Measurements from ENCODE around the gene SAFB2.

SAFB2 gene

GRCh38 chr19:5558101-5558621 is 64.4 kb downstream of the SAFB2 start:
- Histone ChIP-seq H3K4me1 (ENCODE audit: control insufficient read depth in 1 of 2, insufficient read depth in 2 of 2, low read length in 2 of 2) (no peaks in the 10 kb centered on the region), H4K8ac (ENCODE audit: low read depth, low read length) (no peak overlapping the region), H3K4ac (ENCODE audit: low read depth, low read length) (no peak overlapping the region), H4K12ac (ENCODE audit: low read depth, low read length) (no peak overlapping the region), H3K4me2 (ENCODE audit: low read length) (no peak overlapping the region), H3K4me3 (ENCODE audit: low read depth, low read length) (no peak overlapping the region), H3K27me3 (ENCODE audit: insufficient read depth, low read length) (no peaks in the 10 kb centered on the region), H2AK5ac (ENCODE audit: low read length) (no peak overlapping the region), H3K14ac (ENCODE audit: low read length) (no peak overlapping the region), H3K79me2 (ENCODE audit: control insufficient read depth, insufficient read depth, low read length, poor library complexity) (peaks cover 1% of the 10 kb centered on the region), H2AFZ (ENCODE audit: insufficient read depth, low read length, poor library complexity) (no peak overlapping the region), H3K18ac (ENCODE audit: low read length) (no peak overlapping the region), H3K27ac (ENCODE audit: low read depth, low read length) (no peak overlapping the region), H3K23ac (ENCODE audit: low read length) (no peak overlapping the region), H3K79me1 (ENCODE audit: low read length) (peaks cover 2% of the 10 kb centered on the region), H4K91ac (ENCODE audit: low read depth, low read length) (no peak overlapping the region), H3K9me3 (ENCODE audit: insufficient read depth, low read depth, low read length) (no peaks in the 10 kb centered on the region), H2BK120ac (ENCODE audit: insufficient read depth, low read length, poor library complexity) (no peak overlapping the region), H2BK12ac (ENCODE audit: low read length) (no peak overlapping the region), H3K36me3 (ENCODE audit: control insufficient read depth in 1 of 2, insufficient read depth in 2 of 2, low read length in 2 of 2) (no peaks in the 10 kb centered on the region), H2BK5ac (ENCODE audit: low read depth, low read length, poor library complexity) (no peak overlapping the region), H3K9ac (ENCODE audit: low read length) (no peak overlapping the region)
- peak; percentile 34 to 48 for DNase-seq
- no CpG with 5 or more reads among the region's 2 CpGs for WGBS (ENCODE audit: extremely low coverage, insufficient coverage, insufficient read length)

GRCh38 chr19:5557691-5558090 is 64.9 kb downstream of the SAFB2 start:
- Histone ChIP-seq H3K79me2 (ENCODE audit: control insufficient read depth, insufficient read depth, low read length, poor library complexity) (peaks cover 1% of the 10 kb centered on the region), H2BK120ac (ENCODE audit: insufficient read depth, low read length, poor library complexity) (no peak overlapping the region), H2AFZ (ENCODE audit: insufficient read depth, low read length, poor library complexity) (no peak overlapping the region), H4K8ac (ENCODE audit: low read depth, low read length) (no peak overlapping the region), H3K27me3 (ENCODE audit: insufficient read depth, low read length) (no peaks in the 10 kb centered on the region), H3K23ac (ENCODE audit: low read length) (no peak overlapping the region), H2AK5ac (ENCODE audit: low read length) (no peak overlapping the region), H3K4me3 (ENCODE audit: low read depth, low read length) (no peak overlapping the region), H3K14ac (ENCODE audit: low read length) (no peak overlapping the region), H3K4ac (ENCODE audit: low read depth, low read length) (no peak overlapping the region), H4K12ac (ENCODE audit: low read depth, low read length) (no peak overlapping the region), H4K91ac (ENCODE audit: low read depth, low read length) (no peak overlapping the region), H3K27ac (ENCODE audit: low read depth, low read length) (no peak overlapping the region), H3K4me2 (ENCODE audit: low read length) (no peak overlapping the region), H3K18ac (ENCODE audit: low read length) (no peak overlapping the region), H3K36me3 (ENCODE audit: control insufficient read depth in 1 of 2, insufficient read depth in 2 of 2, low read length in 2 of 2) (no peaks in the 10 kb centered on the region), H3K9me3 (ENCODE audit: insufficient read depth, low read depth, low read length) (no peaks in the 10 kb centered on the region), H2BK12ac (ENCODE audit: low read length) (no peak overlapping the region), H3K9ac (ENCODE audit: low read length) (no peak overlapping the region), H2BK5ac (ENCODE audit: low read depth, low read length, poor library complexity) (no peak overlapping the region), H3K79me1 (ENCODE audit: low read length) (no peaks in the 10 kb centered on the region), H3K4me1 (ENCODE audit: control insufficient read depth in 1 of 2, insufficient read depth in 2 of 2, low read length in 2 of 2) (no peaks in the 10 kb centered on the region)
- DNase-seq = no peak
- WGBS (ENCODE audit: extremely low coverage, insufficient coverage, insufficient read length) = no CpG with 5 or more reads among the region's 13 CpGs

- no peaks in the 10 kb centered on the region for H3K9me3 ChIP-seq (ENCODE audit: insufficient read depth, low read depth, low read length)
- WGBS (ENCODE audit: extremely low coverage, insufficient coverage, insufficient read length) = no CpG with 5 or more reads among the region's 5 CpGs
- no peak for DNase-seq
- no peaks in the 10 kb centered on the region for H3K79me1 ChIP-seq (ENCODE audit: low read length)
- no peak overlapping the region for H3K14ac ChIP-seq (ENCODE audit: low read length)
- no peak overlapping the region for H3K4ac ChIP-seq (ENCODE audit: low read depth, low read length)
- no peaks in the 10 kb centered on the region for H3K36me3 ChIP-seq (ENCODE audit: control insufficient read depth in 1 of 2, insufficient read depth in 2 of 2, low read length in 2 of 2)
- H3K18ac ChIP-seq (ENCODE audit: low read length) = no peak overlapping the region
- H2BK5ac ChIP-seq (ENCODE audit: low read depth, low read length, poor library complexity) = no peak overlapping the region
- H2AFZ ChIP-seq (ENCODE audit: insufficient read depth, low read length, poor library complexity) = no peak overlapping the region
- no peak overlapping the region for H3K23ac ChIP-seq (ENCODE audit: low read length)
- H3K27me3 ChIP-seq (ENCODE audit: insufficient read depth, low read length) = no peaks in the 10 kb centered on the region
- no peak overlapping the region for H2BK120ac ChIP-seq (ENCODE audit: insufficient read depth, low read length, poor library complexity)
- no peak overlapping the region for H2AK5ac ChIP-seq (ENCODE audit: low read length)
- H3K4me3 ChIP-seq (ENCODE audit: low read depth, low read length) = no peak overlapping the region
- no peak overlapping the region for H4K91ac ChIP-seq (ENCODE audit: low read depth, low read length)
- H3K4me2 ChIP-seq (ENCODE audit: low read length) = no peak overlapping the region
- peaks cover 1% of the 10 kb centered on the region for H3K79me2 ChIP-seq (ENCODE audit: control insufficient read depth, insufficient read depth, low read length, poor library complexity)
- H3K27ac ChIP-seq (ENCODE audit: low read depth, low read length) = no peak overlapping the region
- no peak overlapping the region for H4K8ac ChIP-seq (ENCODE audit: low read depth, low read length)
- no peaks in the 10 kb centered on the region for H3K4me1 ChIP-seq (ENCODE audit: control insufficient read depth in 1 of 2, insufficient read depth in 2 of 2, low read length in 2 of 2)
- H3K9ac ChIP-seq (ENCODE audit: low read length) = no peak overlapping the region
- H4K12ac ChIP-seq (ENCODE audit: low read depth, low read length) = no peak overlapping the region
- no peak overlapping the region for H2BK12ac ChIP-seq (ENCODE audit: low read length)
These were observed 67.7 kb downstream of the SAFB2 start for GRCh38 chr19:5554828-5555227.

GRCh38 chr19:5553892-5554291 is 68.7 kb downstream of the SAFB2 start:
- no peak overlapping the region for H3K14ac ChIP-seq (ENCODE audit: low read length)
- no peak overlapping the region for H3K4me2 ChIP-seq (ENCODE audit: low read length)
- H3K27ac ChIP-seq (ENCODE audit: low read depth, low read length) = no peak overlapping the region
- H2AFZ ChIP-seq (ENCODE audit: insufficient read depth, low read length, poor library complexity) = no peak overlapping the region
- no peak overlapping the region for H4K8ac ChIP-seq (ENCODE audit: low read depth, low read length)
- no peak overlapping the region for H3K4ac ChIP-seq (ENCODE audit: low read depth, low read length)
- H3K36me3 ChIP-seq (ENCODE audit: control insufficient read depth in 1 of 2, insufficient read depth in 2 of 2, low read length in 2 of 2) = no peaks in the 10 kb centered on the region
- H3K79me2 ChIP-seq (ENCODE audit: control insufficient read depth, insufficient read depth, low read length, poor library complexity) = peaks cover 1% of the 10 kb centered on the region
- H4K12ac ChIP-seq (ENCODE audit: low read depth, low read length) = no peak overlapping the region
- no peak overlapping the region for H2BK120ac ChIP-seq (ENCODE audit: insufficient read depth, low read length, poor library complexity)
- no peak overlapping the region for H2AK5ac ChIP-seq (ENCODE audit: low read length)
- no peaks in the 10 kb centered on the region for H3K79me1 ChIP-seq (ENCODE audit: low read length)
- DNase-seq = no peak
- H3K9ac ChIP-seq (ENCODE audit: low read length) = no peak overlapping the region
- H3K27me3 ChIP-seq (ENCODE audit: insufficient read depth, low read length) = no peaks in the 10 kb centered on the region
- H3K18ac ChIP-seq (ENCODE audit: low read length) = no peak overlapping the region
- H4K91ac ChIP-seq (ENCODE audit: low read depth, low read length) = no peak overlapping the region
- H3K4me3 ChIP-seq (ENCODE audit: low read depth, low read length) = no peak overlapping the region
- no peak overlapping the region for H2BK5ac ChIP-seq (ENCODE audit: low read depth, low read length, poor library complexity)
- H2BK12ac ChIP-seq (ENCODE audit: low read length) = no peak overlapping the region
- no peaks in the 10 kb centered on the region for H3K9me3 ChIP-seq (ENCODE audit: insufficient read depth, low read depth, low read length)
- WGBS (ENCODE audit: extremely low coverage, insufficient coverage, insufficient read length) = no CpG with 5 or more reads among the region's 9 CpGs
- H3K23ac ChIP-seq (ENCODE audit: low read length) = no peak overlapping the region
- no peaks in the 10 kb centered on the region for H3K4me1 ChIP-seq (ENCODE audit: control insufficient read depth in 1 of 2, insufficient read depth in 2 of 2, low read length in 2 of 2)

Data from trophoblast cell (in vitro differentiated cells and primary cell).